Activated CD4-positive, alpha-beta T cell treated with anti-CD3 and anti-CD28 coated beads for 36 hours (primary cell): ENCODE measurements around the gene NUFIP2. TPM values are rescaled to one million over a fixed set of nuclear protein-coding genes. Genes with fewer than 3 reads are reported as not detected.

Experiments used
- ATAC-seq: fragments of 200-7000 bp; cut with Tn5 transposase; one replicate; pipeline ENCODE4 v1.10.0; 2021; ENCODE audit warnings: mild to moderate bottlenecking, moderate library complexity
- CTCF ChIA-PET: fragments of 350-600 bp; sonication (Branson Sonifier 250); formaldehyde crosslinking; loops from one replicate; lab custom pipeline; 2021; ENCODE audit warnings: antibody characterized with exemption; lab: Charles Lee
- POLR2A ChIA-PET: fragments of 350-600 bp; sonication (Branson Sonifier 250); formaldehyde crosslinking; loops from one replicate; lab custom pipeline; 2021; ENCODE audit warnings: antibody characterized with exemption, inconsistent platforms; lab: Charles Lee
- DNase-seq: peaks from one replicate; pipeline ENCODE4 v3.0.0-alpha.2; 2020
- H3K27ac Mint-ChIP-seq: one replicate; pipeline ENCODE4 v1.8.0; 2021; ENCODE audit warnings: mixed read lengths
- H3K27me3 Mint-ChIP-seq: one replicate; pipeline ENCODE4 v1.8.0; 2021; ENCODE audit warnings: mixed read lengths
- H3K36me3 Mint-ChIP-seq: one replicate; pipeline ENCODE4 v1.8.0; 2021; ENCODE audit warnings: low read depth, mixed read lengths
- H3K4me1 Mint-ChIP-seq: one replicate; pipeline ENCODE4 v1.8.0; 2021; ENCODE audit warnings: mixed read lengths
- H3K4me3 Mint-ChIP-seq: one replicate; pipeline ENCODE4 v1.8.0; 2021; ENCODE audit warnings: mild to moderate bottlenecking, moderate library complexity, mixed read lengths
- H3K9me3 Mint-ChIP-seq: one replicate; pipeline ENCODE4 v1.8.0; 2021; ENCODE audit warnings: low read depth, mixed read lengths
- intact Hi-C, 2 experiments: fragments of 100-400 bp; cut with DNase I in 1 of 2; cut with micrococcal nuclease in 1 of 2; formaldehyde crosslinking; loops; one replicate each; pipeline versions ENCODE4 v1.14.2 to v1.15.1; 2022 to 2024; cut with DNase I, micrococcal nuclease
- total RNA-seq, 2 experiments: library from RNA; stranded (reverse); gene quantifications; one replicate each; pipeline ENCODE4 v1.2.3, GENCODE V29; 2021

NUFIP2 gene
- total RNA-seq, 2 experiments from 2014 or later: 55.1 to 93.1 TPM

DNA sequence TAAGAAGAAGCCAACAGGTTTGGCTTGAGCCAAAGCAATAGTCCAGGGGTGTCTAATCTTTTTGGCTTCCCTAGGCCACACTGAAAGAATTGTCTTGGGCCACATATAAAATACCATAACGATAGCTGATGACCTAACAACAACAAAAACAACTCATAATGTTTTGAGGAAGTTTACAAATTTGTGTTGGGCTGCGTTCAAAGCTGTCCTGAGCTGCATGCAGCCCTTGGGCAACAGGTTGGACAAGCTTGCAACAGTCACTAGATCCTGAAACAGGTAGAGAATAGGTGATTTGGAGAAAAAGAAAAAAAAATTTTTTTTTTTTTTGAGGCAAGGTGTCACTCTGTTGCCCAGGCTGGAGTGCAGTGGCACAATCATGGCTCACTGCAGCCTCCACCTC, 42.8 kb downstream of the NUFIP2 start:
- Mint-ChIP-seq H3K9me3 (no peaks in the 10 kb centered on the region), H3K36me3 (peaks cover 3% of the 10 kb centered on the region), H3K27ac (no peak overlapping the region), H3K27me3 (no peaks in the 10 kb centered on the region), H3K4me1 (peaks cover 4% of the 10 kb centered on the region), H3K4me3 (no peak overlapping the region)
- no peak for ATAC-seq
- ChIA-PET CTCF (interaction anchor here (0.6 to 2.9 kb wide), 11 partner anchors 8 to 134 kb away, joined by 3 to 11 read pairs (median 4); no protein-coding TSS in a partner anchor), POLR2A (interaction anchor here (0.7 to 0.9 kb wide), 2 partner anchors 102 to 114 kb away, joined by 3 to 5 read pairs; no protein-coding TSS in a partner anchor)
- intact Hi-C loops: no loop called here
- no peak for DNase-seq

DNA sequence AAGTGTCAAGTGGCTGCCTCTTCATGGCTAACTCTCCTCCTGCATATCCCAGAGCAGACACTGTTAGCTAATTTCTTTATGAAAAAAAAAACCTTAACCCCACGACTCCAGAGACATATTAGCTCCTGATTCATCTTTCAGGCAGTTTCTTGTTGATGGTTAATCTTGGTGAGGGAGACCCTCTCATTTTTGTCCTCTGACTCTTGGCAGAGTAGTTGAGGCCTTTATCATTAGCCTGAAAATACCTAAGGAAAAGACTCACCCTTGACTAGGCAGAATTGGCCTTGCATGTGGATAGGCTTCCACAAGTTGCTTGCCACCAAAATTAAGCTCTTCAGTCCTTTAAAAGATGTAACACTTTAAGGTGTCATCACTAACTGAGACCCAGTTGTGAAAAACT, 43.3 kb downstream of the NUFIP2 start:
- no peak for ATAC-seq
- no peak overlapping the region for H3K27ac Mint-ChIP-seq

GRCh38 chr17:29248845-29249244, 45.1 kb downstream of the NUFIP2 start:
- ChIA-PET CTCF (interaction anchor here (0.7 to 1.2 kb wide), 2 partner anchors 38 to 42 kb away, joined by 3 to 4 read pairs; no protein-coding TSS in a partner anchor), POLR2A (interaction anchor here (0.7 kb wide), 1 partner anchor 46 kb away, joined by 3 read pairs; no protein-coding TSS in a partner anchor)
- ATAC-seq (no peak), DNase-seq (no peak)
- intact Hi-C loops: no loop called here
- Mint-ChIP-seq H3K36me3 (no peaks in the 10 kb centered on the region), H3K27ac (no peak overlapping the region), H3K4me3 (no peak overlapping the region), H3K9me3 (no peaks in the 10 kb centered on the region), H3K27me3 (no peaks in the 10 kb centered on the region), H3K4me1 (no peaks in the 10 kb centered on the region)

More for the DNA sequence above, 43.3 kb downstream of the NUFIP2 start:
- POLR2A ChIA-PET: interaction anchor here (0.7 to 0.9 kb wide), 2 partner anchors 102 to 114 kb away, joined by 3 to 5 read pairs; no protein-coding TSS in a partner anchor
- DNase-seq: no peak
- Mint-ChIP-seq H3K4me3 (no peak overlapping the region), H3K36me3 (peaks cover 3% of the 10 kb centered on the region), H3K4me1 (no peaks in the 10 kb centered on the region), H3K27me3 (no peaks in the 10 kb centered on the region), H3K9me3 (no peaks in the 10 kb centered on the region)
- CTCF ChIA-PET: interaction anchor here (0.5 to 2.9 kb wide), 9 partner anchors 8 to 320 kb away, joined by 3 to 11 read pairs (median 4); no protein-coding TSS in a partner anchor
- intact Hi-C loops: no loop called here

DNA sequence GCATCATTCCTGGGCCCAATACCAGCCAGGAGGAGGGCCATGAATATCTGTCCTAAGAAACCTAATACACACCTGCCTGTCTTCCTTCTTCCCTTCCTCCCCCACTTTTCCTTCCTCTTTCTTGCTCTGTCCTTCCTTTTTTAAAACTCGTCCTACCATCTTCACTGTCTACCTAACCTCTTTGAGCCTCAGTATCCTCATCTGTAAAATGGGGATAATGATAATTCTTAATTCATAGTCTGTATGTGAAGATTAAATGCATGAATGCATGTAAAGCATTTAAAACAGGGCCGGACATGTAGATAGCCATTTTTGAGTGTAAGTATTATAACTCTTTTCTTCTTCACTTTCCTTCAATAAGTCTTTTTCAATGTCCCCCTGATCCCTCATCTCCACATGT, 46.7 kb downstream of the NUFIP2 start:
- Mint-ChIP-seq H3K27ac (no peak overlapping the region), H3K4me1 (no peaks in the 10 kb centered on the region), H3K27me3 (no peaks in the 10 kb centered on the region), H3K4me3 (no peak overlapping the region), H3K36me3 (no peaks in the 10 kb centered on the region), H3K9me3 (no peaks in the 10 kb centered on the region)
- intact Hi-C loops: no loop called here
- CTCF ChIA-PET: no interaction called here
- ATAC-seq (no peak), DNase-seq (no peak)
- POLR2A ChIA-PET: no interaction called here

DNA sequence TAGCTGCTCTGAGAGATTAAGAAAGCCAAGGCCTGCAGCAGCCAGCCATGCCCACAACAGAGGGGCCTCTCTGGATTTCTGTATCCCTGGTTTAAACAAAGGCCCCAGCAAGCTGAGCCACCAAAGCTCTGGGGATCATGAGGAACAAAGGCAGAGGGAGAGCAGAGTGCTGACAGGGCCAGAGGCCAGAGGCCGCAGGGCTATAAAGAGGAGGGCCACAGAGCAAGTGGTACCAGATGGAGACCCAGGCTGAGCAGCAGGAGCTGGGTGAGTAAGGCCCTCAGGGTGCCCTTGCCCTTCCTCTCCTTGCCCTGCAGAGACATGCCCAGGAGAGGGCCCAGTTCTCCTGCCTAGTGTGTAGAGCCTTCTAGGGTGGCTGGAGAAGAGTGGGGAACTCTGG, 47.3 kb downstream of the NUFIP2 start, which contains the start of gene CRYBA1:
CRYBA1 (plus strand) TSS at position 232 of the 400 bp plus-strand sequence; CDS start at position 237, 5 bp downstream.
- Mint-ChIP-seq H3K4me1 (peaks cover under 1% of the 10 kb centered on the region), H3K36me3 (no peaks in the 10 kb centered on the region), H3K4me3 (no peak within 1 kb of the TSS), H3K27me3 (no peaks in the 10 kb centered on the region), H3K9me3 (no peaks in the 10 kb centered on the region), H3K27ac (no peak within 1 kb of the TSS)
- CTCF ChIA-PET: interaction anchor here (1.1 kb wide), 1 partner anchor 67 kb away, joined by 4 read pairs; no protein-coding TSS in a partner anchor
- POLR2A ChIA-PET: no interaction called here
- ATAC-seq: no peak
- intact Hi-C loops: no loop called here
- DNase-seq: no peak

DNA sequence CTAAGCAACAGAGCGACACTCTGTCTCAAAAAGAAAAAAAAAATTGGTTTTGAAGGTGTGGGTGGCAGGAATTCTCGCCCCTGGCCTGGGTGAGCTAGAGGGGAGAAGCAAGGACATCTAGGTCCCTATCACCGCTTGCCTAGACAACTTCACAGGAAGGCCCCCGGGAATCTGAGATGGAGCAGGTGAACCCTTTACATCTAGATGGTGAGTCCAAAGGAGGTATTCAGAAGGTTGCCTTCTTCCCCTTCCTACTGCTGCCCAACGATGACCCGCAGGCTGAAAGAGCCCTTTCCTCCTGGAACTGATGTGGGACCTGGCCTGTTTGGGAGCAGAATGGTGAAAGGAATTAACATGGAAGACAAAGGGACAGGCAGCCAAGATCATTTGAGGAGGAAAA, 48.5 kb downstream of the NUFIP2 start:
- ATAC-seq (no peak), DNase-seq (no peak)
- ChIA-PET CTCF (interaction anchor here (0.6 to 1.1 kb wide), 2 partner anchors 66 to 121 kb away, joined by 3 to 4 read pairs; no protein-coding TSS in a partner anchor), POLR2A (no interaction called here)
- Mint-ChIP-seq H3K36me3 (no peaks in the 10 kb centered on the region), H3K4me1 (peaks cover 13% of the 10 kb centered on the region), H3K4me3 (no peak overlapping the region), H3K27ac (no peak overlapping the region), H3K9me3 (no peaks in the 10 kb centered on the region), H3K27me3 (no peaks in the 10 kb centered on the region)
- intact Hi-C loops: no loop called here

GRCh38 chr17:29243792-29244191, 50.2 kb downstream of the NUFIP2 start:
- DNase-seq: peak; percentile 26
- Mint-ChIP-seq H3K4me3 (no peak overlapping the region), H3K27ac (no peak overlapping the region), H3K4me1 (peaks cover 14% of the 10 kb centered on the region), H3K9me3 (no peaks in the 10 kb centered on the region), H3K36me3 (no peaks in the 10 kb centered on the region), H3K27me3 (no peaks in the 10 kb centered on the region)
- intact Hi-C loops: no loop called here
- CTCF ChIA-PET: interaction anchor here (0.7 to 1.0 kb wide), 3 partner anchors 11 to 67 kb away, joined by 3 to 4 read pairs (median 4); no protein-coding TSS in a partner anchor
- POLR2A ChIA-PET: no interaction called here
- ATAC-seq: no peak

DNA sequence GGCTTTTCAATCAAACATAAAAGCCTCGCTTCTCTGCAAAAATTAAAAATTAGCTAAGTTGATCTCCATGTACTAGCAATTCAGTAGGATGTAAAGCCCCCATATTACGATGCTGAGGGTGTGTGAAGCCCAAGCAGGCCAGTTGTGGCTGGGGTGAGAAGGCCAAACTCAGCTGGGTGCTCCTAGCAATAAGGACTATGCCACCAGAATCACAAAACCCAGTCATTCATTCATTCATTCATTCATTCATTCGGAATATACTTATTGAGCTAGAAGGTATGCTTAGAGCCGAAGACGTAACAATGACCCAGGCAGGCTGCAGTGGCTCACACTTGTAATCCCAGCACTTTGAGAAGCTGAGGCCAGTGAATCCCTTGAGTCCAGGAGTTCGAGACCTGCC, 51.2 kb downstream of the NUFIP2 start:
- Mint-ChIP-seq H3K9me3 (no peaks in the 10 kb centered on the region), H3K4me1 (peaks cover 14% of the 10 kb centered on the region), H3K4me3 (no peak overlapping the region), H3K27me3 (no peaks in the 10 kb centered on the region), H3K27ac (no peak overlapping the region), H3K36me3 (no peaks in the 10 kb centered on the region)
- POLR2A ChIA-PET: no interaction called here
- ATAC-seq (no peak), DNase-seq (no peak)
- intact Hi-C loops: no loop called here
- CTCF ChIA-PET: interaction anchor here (0.6 to 3.9 kb wide), 7 partner anchors 8 to 127 kb away, joined by 3 to 19 read pairs (median 6); no protein-coding TSS in a partner anchor

DNA sequence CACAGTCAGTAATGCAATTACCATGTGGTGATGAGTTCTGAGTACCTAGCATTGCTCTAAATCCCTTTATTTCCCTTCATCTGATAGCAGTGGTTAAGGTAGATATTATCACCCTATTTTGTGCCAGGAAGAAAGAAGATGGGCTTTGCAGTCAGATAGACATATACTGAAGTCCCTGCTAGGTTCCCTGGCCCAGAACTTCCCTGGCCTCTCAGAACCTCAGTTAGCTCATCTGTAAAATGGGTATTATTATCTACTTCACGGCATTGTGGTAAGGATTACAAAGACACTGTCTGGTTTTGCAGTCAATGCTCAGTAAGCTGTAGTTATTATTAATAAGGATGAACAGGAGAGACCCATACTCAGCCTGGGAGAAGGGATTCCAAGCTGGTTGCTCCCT, 51.9 kb downstream of the NUFIP2 start:
- POLR2A ChIA-PET: no interaction called here
- no peak overlapping the region for H3K4me3 Mint-ChIP-seq
- DNase-seq: no peak
- intact Hi-C loops: no loop called here
- no peaks in the 10 kb centered on the region for H3K27me3 Mint-ChIP-seq
- no peak for ATAC-seq
- no peaks in the 10 kb centered on the region for H3K9me3 Mint-ChIP-seq
- no peak overlapping the region for H3K27ac Mint-ChIP-seq
- H3K4me1 Mint-ChIP-seq: peaks cover 14% of the 10 kb centered on the region
- no peaks in the 10 kb centered on the region for H3K36me3 Mint-ChIP-seq
- CTCF ChIA-PET: interaction anchor here (0.7 to 3.9 kb wide), 5 partner anchors 23 to 127 kb away, joined by 3 to 19 read pairs (median 6); no protein-coding TSS in a partner anchor

DNA sequence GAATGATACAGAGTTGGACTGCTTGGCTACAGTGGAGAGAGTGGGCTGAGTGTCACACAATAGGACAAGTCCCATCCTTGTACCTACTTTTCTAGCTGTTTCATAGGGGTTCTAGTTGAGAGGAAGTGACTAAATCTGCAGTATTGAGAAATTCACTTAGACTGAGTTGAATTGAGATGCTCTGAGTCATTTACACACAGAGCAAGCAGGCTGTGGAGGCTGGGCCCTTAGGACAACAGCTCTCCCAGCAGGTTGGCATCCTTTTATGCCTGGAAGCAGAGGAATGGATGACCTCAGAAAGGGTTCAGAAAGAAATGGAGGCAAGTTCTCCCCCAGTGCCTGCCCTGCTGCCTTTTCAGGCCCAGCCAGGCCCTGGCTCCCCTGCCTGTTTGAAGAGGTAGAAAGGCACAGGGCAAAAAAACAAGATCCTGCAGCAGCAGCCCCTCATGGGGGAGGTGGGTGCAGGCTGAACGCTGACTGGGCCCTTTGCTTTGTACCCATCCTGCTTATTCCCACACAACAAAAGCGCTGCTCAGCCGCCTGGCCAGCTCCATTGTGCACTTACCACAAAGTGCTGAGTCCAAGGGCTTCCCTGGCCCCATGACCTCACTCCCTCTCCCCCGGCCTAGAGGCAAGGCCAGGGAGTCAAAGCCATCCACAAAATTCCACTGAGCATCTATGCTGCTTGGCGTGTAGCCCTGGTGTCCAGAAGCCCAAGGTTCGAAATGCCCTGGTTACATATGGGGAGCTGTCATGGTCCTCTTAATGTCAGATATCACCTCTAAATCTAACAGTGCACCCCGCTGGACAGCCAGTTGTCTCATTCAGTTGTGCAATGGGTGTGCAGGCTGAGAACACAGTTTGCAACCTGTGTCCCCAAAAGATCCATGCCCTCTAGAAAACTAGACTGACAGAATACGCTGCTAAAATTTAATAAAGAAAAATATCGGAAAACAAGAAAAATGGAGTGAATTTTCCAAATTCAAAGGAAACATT, 52.7 kb downstream of the NUFIP2 start:
- H3K4me3 Mint-ChIP-seq: no peak overlapping the region
- H3K9me3 Mint-ChIP-seq: no peaks in the 10 kb centered on the region
- intact Hi-C loops: no loop called here
- ChIA-PET CTCF (interaction anchor here (0.6 to 3.9 kb wide), 17 partner anchors 10 to 277 kb away, joined by 3 to 19 read pairs (median 4); no protein-coding TSS in a partner anchor), POLR2A (interaction anchor here (0.6 to 1.1 kb wide), 4 partner anchors 34 to 614 kb away, joined by 3 to 4 read pairs (median 3); no protein-coding TSS in a partner anchor)
- H3K36me3 Mint-ChIP-seq: no peaks in the 10 kb centered on the region
- ATAC-seq (peak; percentile 99), DNase-seq (peak; percentile 63)
- peak overlapping the region; percentile 47 for H3K27ac Mint-ChIP-seq
- no peaks in the 10 kb centered on the region for H3K27me3 Mint-ChIP-seq
- peaks cover 14% of the 10 kb centered on the region for H3K4me1 Mint-ChIP-seq

DNA sequence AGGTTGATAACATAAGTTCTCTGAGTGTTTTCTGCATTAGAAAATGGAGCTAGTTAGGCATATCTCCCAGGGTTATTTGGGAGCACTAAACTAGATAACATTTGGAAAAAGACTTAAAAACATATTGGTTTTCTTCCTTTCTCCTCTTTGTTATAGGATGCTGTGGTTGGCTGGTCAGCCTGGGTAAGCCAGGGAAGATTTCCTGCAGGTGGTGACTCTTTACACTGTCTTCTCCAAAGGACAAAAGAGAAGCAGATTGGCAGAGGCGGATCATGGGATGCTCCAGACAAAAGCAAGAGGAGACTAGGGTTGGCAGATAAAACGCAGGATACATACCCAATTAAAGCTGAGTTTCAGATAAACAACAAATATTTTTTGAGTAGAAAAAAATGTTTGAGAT, 53.5 kb downstream of the NUFIP2 start:
- H3K27ac Mint-ChIP-seq: peak overlapping the region; percentile 47
- intact Hi-C loops: no loop called here
- H3K9me3 Mint-ChIP-seq: no peaks in the 10 kb centered on the region
- no peak for ATAC-seq
- H3K36me3 Mint-ChIP-seq: no peaks in the 10 kb centered on the region
- no peak overlapping the region for H3K4me3 Mint-ChIP-seq
- no peaks in the 10 kb centered on the region for H3K27me3 Mint-ChIP-seq
- DNase-seq: no peak
- ChIA-PET POLR2A (interaction anchor here (0.6 to 1.1 kb wide), 3 partner anchors 34 to 614 kb away, joined by 3 to 4 read pairs (median 3); no protein-coding TSS in a partner anchor), CTCF (interaction anchor here (0.6 to 3.9 kb wide), 15 partner anchors 11 to 276 kb away, joined by 3 to 19 read pairs (median 4); no protein-coding TSS in a partner anchor)
- peaks cover 14% of the 10 kb centered on the region for H3K4me1 Mint-ChIP-seq
